ENCODE results near the gene NOD2.
A peak's percentile ranks its signal among the peaks of the same experiment; 100 is the strongest.

Gene NOD2

DNA sequence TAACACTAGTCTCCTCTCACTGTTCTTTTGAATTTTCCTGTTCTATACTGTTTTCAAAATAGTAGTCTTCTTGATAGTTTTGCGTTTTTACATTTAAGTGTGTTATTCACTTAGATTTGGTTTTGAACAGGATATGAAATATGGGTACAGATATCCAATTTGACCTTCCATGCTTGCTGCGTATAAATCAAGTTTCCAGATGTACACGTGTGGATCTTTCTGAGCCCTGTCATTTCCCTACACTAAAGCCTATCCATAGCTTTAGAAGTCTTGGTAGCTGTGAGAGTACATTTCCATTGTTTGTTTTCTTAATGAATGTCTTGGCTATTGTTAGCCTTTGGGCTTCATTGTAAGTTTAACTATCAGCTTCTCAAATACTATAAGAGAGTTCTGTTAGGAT is 68.8 kb downstream of the NOD2 start:
- in situ Hi-C loops (cut with HindIII; ENCODE audit: low sequenced_read_pairs), result no loop called here

DNA sequence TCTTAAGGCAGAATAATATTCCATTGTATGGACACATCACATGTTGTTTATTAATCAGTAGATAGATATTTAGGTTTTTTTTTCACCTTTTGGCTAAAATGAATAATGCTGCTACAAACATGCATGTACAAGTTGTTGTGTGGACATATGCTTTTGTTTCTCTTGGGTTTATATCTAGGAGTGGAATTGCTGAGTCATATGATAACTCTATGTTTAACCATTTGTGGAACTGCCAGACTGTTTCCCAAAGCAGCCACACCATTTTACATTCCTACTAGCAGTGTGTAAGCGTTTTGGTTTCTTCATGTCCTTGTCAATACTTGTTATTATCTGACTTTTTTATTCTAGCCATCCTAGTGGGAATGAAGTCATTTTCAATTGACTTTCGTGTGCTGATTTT is 69.8 kb downstream of the NOD2 start:
- in situ Hi-C loops (cut with HindIII; ENCODE audit: low sequenced_read_pairs), result no loop called here
- TF ChIP-seq, protein P1, sequence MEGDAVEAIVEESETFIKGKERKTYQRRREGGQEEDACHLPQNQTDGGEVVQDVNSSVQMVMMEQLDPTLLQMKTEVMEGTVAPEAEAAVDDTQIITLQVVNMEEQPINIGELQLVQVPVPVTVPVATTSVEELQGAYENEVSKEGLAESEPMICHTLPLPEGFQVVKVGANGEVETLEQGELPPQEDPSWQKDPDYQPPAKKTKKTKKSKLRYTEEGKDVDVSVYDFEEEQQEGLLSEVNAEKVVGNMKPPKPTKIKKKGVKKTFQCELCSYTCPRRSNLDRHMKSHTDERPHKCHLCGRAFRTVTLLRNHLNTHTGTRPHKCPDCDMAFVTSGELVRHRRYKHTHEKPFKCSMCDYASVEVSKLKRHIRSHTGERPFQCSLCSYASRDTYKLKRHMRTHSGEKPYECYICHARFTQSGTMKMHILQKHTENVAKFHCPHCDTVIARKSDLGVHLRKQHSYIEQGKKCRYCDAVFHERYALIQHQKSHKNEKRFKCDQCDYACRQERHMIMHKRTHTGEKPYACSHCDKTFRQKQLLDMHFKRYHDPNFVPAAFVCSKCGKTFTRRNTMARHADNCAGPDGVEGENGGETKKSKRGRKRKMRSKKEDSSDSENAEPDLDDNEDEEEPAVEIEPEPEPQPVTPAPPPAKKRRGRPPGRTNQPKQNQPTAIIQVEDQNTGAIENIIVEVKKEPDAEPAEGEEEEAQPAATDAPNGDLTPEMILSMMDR (IDR thresholded peaks at IDR 0.05; ENCODE audit: low read depth, low read length, missing control alignments), result no peak
- DNase-seq (ENCODE audit: low read depth), result no peak
- no peak overlapping the region for H3K4me3 ChIP-seq (ENCODE audit: low read depth, low read length)

More for the DNA sequence above, 68.8 kb downstream of the NOD2 start:
- TF ChIP-seq, protein P1 (IDR thresholded peaks at IDR 0.05; ENCODE audit: low read depth, low read length, missing control alignments), result no peak
- H3K4me3 ChIP-seq (ENCODE audit: low read depth, low read length), result no peak overlapping the region
- no peak for DNase-seq (ENCODE audit: low read depth)

DNA sequence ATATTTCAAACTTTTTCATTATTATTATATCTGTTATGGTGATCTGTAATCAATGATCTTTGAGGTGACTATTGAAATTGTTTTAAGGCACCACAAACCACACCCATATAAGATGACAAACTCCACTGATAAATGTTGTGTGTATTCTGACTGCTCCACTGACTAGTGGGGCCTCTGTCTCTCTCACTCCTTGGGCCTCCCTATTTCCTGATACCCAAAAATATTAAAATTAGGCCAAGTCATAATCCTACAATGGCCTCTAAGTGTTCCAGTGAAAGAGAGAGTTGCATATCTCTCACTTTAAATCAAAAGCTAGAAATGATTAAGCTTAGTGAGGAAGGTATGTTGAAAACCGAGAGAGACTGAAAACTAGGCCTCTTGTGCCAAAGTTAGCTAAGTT is 71.9 kb downstream of the NOD2 start:
- TF ChIP-seq, protein P1 (IDR thresholded peaks at IDR 0.05; ENCODE audit: low read depth, low read length, missing control alignments), result no peak
- DNase-seq (ENCODE audit: low read depth), result no peak
- in situ Hi-C loops (cut with HindIII; ENCODE audit: low sequenced_read_pairs), result no loop called here
- H3K4me3 ChIP-seq (ENCODE audit: low read depth, low read length), result no peak overlapping the region

DNA sequence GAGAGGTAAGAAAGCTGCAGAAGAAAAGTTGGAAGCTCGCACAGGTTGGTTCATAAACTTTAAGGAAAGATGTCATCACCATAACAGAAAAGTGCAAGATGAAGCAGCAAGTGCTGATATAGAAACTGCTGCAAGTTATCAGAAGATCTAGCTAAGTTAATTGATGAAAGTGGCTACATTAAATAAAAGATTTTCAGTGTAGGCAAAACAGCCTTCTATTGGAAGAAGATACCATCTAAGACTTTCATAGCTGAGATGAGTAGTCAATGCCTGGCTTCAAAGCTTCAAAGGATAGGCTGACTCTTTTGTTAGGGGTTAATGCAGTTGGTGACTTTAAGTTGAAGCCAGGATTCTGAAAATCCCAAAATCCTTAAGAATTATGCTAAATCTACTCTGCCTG is 72.5 kb downstream of the NOD2 start:
- in situ Hi-C loops (cut with HindIII; ENCODE audit: low sequenced_read_pairs), result no loop called here
- H3K4me3 ChIP-seq (ENCODE audit: low read depth, low read length), result no peak overlapping the region
- TF ChIP-seq, protein P1 (IDR thresholded peaks at IDR 0.05; ENCODE audit: low read depth, low read length, missing control alignments), result no peak
- no peak for DNase-seq (ENCODE audit: low read depth)

DNA sequence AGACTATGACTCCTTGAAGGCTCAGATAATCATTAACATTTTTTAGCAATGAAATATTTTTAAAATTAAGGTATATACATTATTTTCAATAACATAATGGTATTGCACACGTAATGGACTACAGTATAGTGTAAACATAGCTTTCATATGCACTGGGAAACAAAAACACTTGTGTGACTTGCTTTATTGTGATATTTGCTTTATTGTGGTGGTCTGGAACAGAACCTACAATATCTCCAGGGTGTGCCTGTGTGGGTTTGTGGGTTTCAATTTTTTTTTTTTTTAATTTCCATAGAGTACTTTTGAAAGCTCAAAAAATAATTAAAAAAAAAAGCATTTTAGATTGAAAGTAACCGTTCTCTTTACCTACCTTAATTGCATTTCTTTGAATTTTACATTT is 73.8 kb downstream of the NOD2 start:
- in situ Hi-C loops (cut with HindIII; ENCODE audit: low sequenced_read_pairs), result no loop called here
- no peak overlapping the region for H3K4me3 ChIP-seq (ENCODE audit: low read depth, low read length)
- DNase-seq (ENCODE audit: low read depth), result no peak
- TF ChIP-seq, protein P1 (IDR thresholded peaks at IDR 0.05; ENCODE audit: low read depth, low read length, missing control alignments), result no peak

DNA sequence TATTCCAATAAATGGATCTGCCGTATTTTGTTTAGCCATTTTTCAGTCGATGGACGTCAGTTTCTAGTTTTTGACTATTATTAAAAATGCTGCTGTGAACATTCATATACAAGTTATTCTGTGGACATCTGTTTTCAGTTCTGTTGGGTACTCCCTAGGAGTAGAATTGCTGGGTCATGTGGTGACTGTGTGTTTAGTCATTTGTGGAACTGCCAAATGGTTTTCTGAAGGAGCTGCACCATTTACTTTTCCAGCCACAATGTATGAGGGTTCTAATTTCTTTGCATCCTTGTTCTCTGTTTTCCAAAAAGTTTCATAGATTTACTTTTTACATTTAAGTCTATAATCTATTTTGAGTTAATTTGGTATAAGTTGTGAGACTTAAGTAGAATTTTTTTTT is 78.0 kb downstream of the NOD2 start:
- in situ Hi-C loops (cut with HindIII; ENCODE audit: low sequenced_read_pairs), result no loop called here
- no peak overlapping the region for H3K4me3 ChIP-seq (ENCODE audit: low read depth, low read length)
- peak; percentile 8 for DNase-seq (ENCODE audit: low read depth)
- TF ChIP-seq, protein P1 (IDR thresholded peaks at IDR 0.05; ENCODE audit: low read depth, low read length, missing control alignments), result no peak

DNA sequence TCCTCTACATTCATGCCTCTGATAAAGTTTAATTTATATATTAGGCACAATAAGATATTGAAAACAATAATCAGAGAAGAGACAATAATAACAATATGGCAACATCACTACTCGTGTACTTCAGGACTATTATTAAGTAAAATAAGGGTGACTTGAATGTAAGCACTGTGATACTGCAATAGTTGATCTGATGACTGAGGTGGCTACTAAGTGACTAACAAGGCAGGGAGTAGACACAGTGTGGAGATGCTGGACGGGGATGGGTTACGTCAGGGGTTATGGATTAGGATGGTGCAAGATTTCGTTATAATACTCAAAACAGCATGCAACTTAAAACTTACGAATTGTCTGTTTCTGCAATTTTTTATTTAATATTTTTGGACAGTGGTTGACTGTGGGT is 81.0 kb downstream of the NOD2 start:
- TF ChIP-seq, protein P1 (IDR thresholded peaks at IDR 0.05; ENCODE audit: low read depth, low read length, missing control alignments), result no peak
- in situ Hi-C loops (cut with HindIII; ENCODE audit: low sequenced_read_pairs), result no loop called here
- DNase-seq (ENCODE audit: low read depth), result no peak
- no peak overlapping the region for H3K4me3 ChIP-seq (ENCODE audit: low read depth, low read length)
